CD4-positive, alpha-beta memory T cell (primary cell): Measurements from ENCODE around the gene RAB6A. TPM values are rescaled to one million over a fixed set of nuclear protein-coding genes. Genes with fewer than 3 reads are reported as not detected.
A peak's percentile ranks its signal among the peaks of the same experiment; 100 is the strongest.

Experiments
- CTCF ChIA-PET: fragments of 350-600 bp; sonication (Branson Sonifier 250); formaldehyde crosslinking; loops from one replicate; lab custom pipeline; 2021; ENCODE audit warnings: inconsistent platforms; ENCODE audit not compliant: partially characterized antibody; lab: Charles Lee
- POLR2A ChIA-PET: fragments of 350-600 bp; sonication (Branson Sonifier 250); formaldehyde crosslinking; loops from one replicate; lab custom pipeline; 2021; ENCODE audit not compliant: partially characterized antibody; lab: Charles Lee
- DNase-seq, 5 donors: peaks; one replicate each; pipeline versions ENCODE4 v3.0.0 to v3.0.0-alpha.2; 2020 to 2022; ENCODE audit warnings: mixed read lengths in 1 of 5
- H3K27ac ChIP-seq: one replicate; pipeline ENCODE4 v1.7.0; 2013; ENCODE audit warnings: low read depth, low read length
- H3K27me3 ChIP-seq: 2 replicates; pipeline ENCODE4 v1.7.0; 2013; ENCODE audit warnings: mild to moderate bottlenecking, low read length, moderate library complexity; ENCODE audit not compliant: insufficient read depth
- H3K36me3 ChIP-seq: 2 replicates; pipeline ENCODE4 v1.7.0; 2013; ENCODE audit warnings: mild to moderate bottlenecking, low read length, moderate library complexity; ENCODE audit not compliant: insufficient read depth
- H3K4me1 ChIP-seq: 2 replicates; pipeline ENCODE4 v1.7.0; 2013; ENCODE audit warnings: mild to moderate bottlenecking, low read length, moderate library complexity; ENCODE audit not compliant: insufficient read depth
- H3K4me3 ChIP-seq, 2 donors: one replicate each; pipeline ENCODE4 v1.7.0; 2013; ENCODE audit warnings: low read length in 2 of 2, mild to moderate bottlenecking in 1 of 2
- H3K9me3 ChIP-seq, 2 donors: one replicate each; pipeline ENCODE4 v1.7.0; 2013; ENCODE audit warnings: low read length in 2 of 2, control low read depth in 1 of 2; ENCODE audit not compliant: control insufficient read depth in 1 of 2
- H3K27ac Mint-ChIP-seq, 7 donors: one replicate each; pipeline ENCODE4 v1.8.0; 2020 to 2021; ENCODE audit warnings: mixed read lengths in 7 of 7, mild to moderate bottlenecking in 6 of 7, inconsistent platforms in 3 of 7, moderate library complexity in 3 of 7
- H3K27me3 Mint-ChIP-seq, 2 donors: one replicate each; pipeline ENCODE4 v1.8.0; 2020 to 2021; ENCODE audit warnings: mixed read lengths in 2 of 2
- H3K36me3 Mint-ChIP-seq, 2 donors: one replicate each; pipeline ENCODE4 v1.8.0; 2020 to 2021; ENCODE audit warnings: mixed read lengths in 2 of 2, inconsistent platforms in 1 of 2, mild to moderate bottlenecking in 1 of 2
- H3K4me1 Mint-ChIP-seq, 4 donors: one replicate each; pipeline ENCODE4 v1.8.0; 2020 to 2021; ENCODE audit warnings: mixed read lengths in 4 of 4, mild to moderate bottlenecking in 1 of 4
- H3K4me3 Mint-ChIP-seq, 8 donors: one replicate each; pipeline ENCODE4 v1.8.0; 2020 to 2021; ENCODE audit warnings: mixed read lengths in 8 of 8, mild to moderate bottlenecking in 7 of 8, moderate library complexity in 6 of 8, inconsistent platforms in 3 of 8
- H3K9me3 Mint-ChIP-seq, 8 donors: one replicate each; pipeline ENCODE4 v1.8.0; 2020 to 2021; ENCODE audit warnings: mixed read lengths in 8 of 8, mild to moderate bottlenecking in 5 of 8, inconsistent platforms in 3 of 8, moderate library complexity in 1 of 8
- intact Hi-C: fragments of 100-400 bp; cut with micrococcal nuclease; formaldehyde crosslinking; loops from one replicate; pipeline ENCODE4 v1.15.1; 2023
- polyA plus RNA-seq, 2 donors: library from polyadenylated mRNA; unstranded; fragments of 300-500 nt; fragmentation: Illumina TruSeq; gene quantifications; one replicate each; pipeline ENCODE4 v1.2.3, GENCODE V29; 2021
- total RNA-seq, 2 experiments: library from RNA; stranded (reverse); gene quantifications; one replicate each; pipeline ENCODE4 v1.2.3, GENCODE V29; 2021

Gene RAB6A
- total and polyA plus RNA-seq, 4 experiments from 2014 or later = 102 to 129 (median 120) TPM

DNA sequence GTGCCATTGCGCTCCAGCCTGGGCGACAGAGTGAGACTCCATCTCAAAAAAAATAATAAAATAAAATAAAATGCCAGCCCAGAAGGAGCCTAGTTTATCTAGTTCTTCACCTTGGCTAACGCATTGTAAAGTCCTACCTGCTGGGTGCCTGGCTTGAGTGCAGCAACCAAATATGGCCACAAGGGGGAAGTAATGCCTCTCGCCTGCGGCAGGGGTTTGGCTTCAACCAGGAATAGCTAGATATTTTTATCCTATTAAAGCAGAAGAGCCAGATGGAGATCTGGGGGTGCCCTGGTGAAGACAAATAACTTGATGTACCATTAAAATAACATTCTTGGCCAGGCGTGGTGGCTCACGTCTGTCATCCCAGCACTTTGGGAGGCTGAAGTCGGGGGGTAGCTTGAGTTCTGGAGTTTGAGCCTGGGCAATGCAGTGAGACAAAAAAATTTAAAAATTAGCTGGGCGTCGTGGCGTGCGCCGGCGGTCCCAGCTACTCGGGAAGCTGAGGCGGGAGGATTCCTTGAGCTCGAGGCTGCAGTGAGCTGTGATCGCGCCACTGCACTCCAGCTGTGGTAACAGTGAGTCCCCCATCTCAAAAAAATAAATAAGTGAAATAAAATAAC is 135.1 kb downstream of the RAB6A start:
- Mint-ChIP-seq H3K4me3 (peak overlapping the region in 1 of 8 donors; percentile 24), H3K9me3 (no peaks in the 10 kb centered on the region), H3K36me3 (no peaks in the 10 kb centered on the region), H3K27ac (no peak overlapping the region), H3K27me3 (peaks cover 6 to 13% of the 10 kb centered on the region in 2 donors), H3K4me1 (peaks cover 0 to 4% (median 0%) of the 10 kb centered on the region in 4 donors)
- intact Hi-C loops = loop anchor here (1.0 kb wide), 1 partner anchor 35 kb away; no protein-coding TSS in a partner anchor
- DNase-seq = peak; percentile 60 to 70 (median 66)
- Histone ChIP-seq H3K27ac (no peak overlapping the region), H3K36me3 (no peaks in the 10 kb centered on the region), H3K9me3 (no peaks in the 10 kb centered on the region), H3K4me1 (no peaks in the 10 kb centered on the region), H3K4me3 (no peak overlapping the region), H3K27me3 (no peaks in the 10 kb centered on the region)
- POLR2A ChIA-PET = interaction anchor here (0.7 to 2.5 kb wide), 7 partner anchors 21 to 274 kb away, joined by 3 to 15 read pairs (median 4); partner anchors contain the start of gene FAM168A
- CTCF ChIA-PET = interaction anchor here (0.6 to 11.9 kb wide), 31 partner anchors 8 to 306 kb away, joined by 3 to 320 read pairs (median 4); partner anchors contain the start of gene PLEKHB1

Other genes with a start within 250 kb of the RAB6A start
- 10 to 100 TPM; 21.9 to 22.7 TPM for gene FAM168A, start 163.0 kb downstream of the RAB6A start, total RNA-seq
- 1 to 10 TPM in 1 of 2 donors, under 1 TPM in 1; 0.61 to 3.5 TPM for gene FAM168A, start 163.0 kb downstream of the RAB6A start, polyA plus RNA-seq
- gene PLEKHB1, start 114.5 kb downstream of the RAB6A start, total RNA-seq = 10 to 100 TPM; 53.8 to 63.2 TPM
- gene PLEKHB1, start 114.5 kb downstream of the RAB6A start, polyA plus RNA-seq = 10 to 100 TPM; 78.4 to 79.1 TPM
- 10 to 100 TPM; 24.9 to 28.4 TPM for gene MRPL48, start 26.8 kb upstream of the RAB6A start, total RNA-seq
- gene MRPL48, start 26.8 kb upstream of the RAB6A start, polyA plus RNA-seq = 10 to 100 TPM; 73.7 to 85.1 TPM
- gene COA4, start 115.8 kb upstream of the RAB6A start, total RNA-seq = 10 to 100 TPM; 59.0 to 61.4 TPM
- gene COA4, start 115.8 kb upstream of the RAB6A start, polyA plus RNA-seq = 10 to 100 TPM; 56.8 to 57.4 TPM
- 10 to 100 TPM; 18.8 to 19.1 TPM for gene PAAF1, start 115.9 kb upstream of the RAB6A start, total RNA-seq
- 10 to 100 TPM; 17.5 to 21.8 TPM for gene PAAF1, start 115.9 kb upstream of the RAB6A start, polyA plus RNA-seq
- gene DNAJB13, start 190.0 kb upstream of the RAB6A start, total RNA-seq = under 1 TPM; 0.23 to 0.30 TPM
- gene DNAJB13, start 190.0 kb upstream of the RAB6A start, polyA plus RNA-seq = under 1 TPM in 1 of 2 donors, not detected in 1; 0.53 TPM
- 100 to 1,000 TPM; 325 to 336 TPM for gene UCP2, start 221.8 kb upstream of the RAB6A start, total RNA-seq
- 1,000 to 10,000 TPM in 1 of 2 donors, 100 to 1,000 TPM in 1; 910 to 1,459 TPM for gene UCP2, start 221.8 kb upstream of the RAB6A start, polyA plus RNA-seq
- gene UCP3, start 248.0 kb upstream of the RAB6A start, total RNA-seq = 1 to 10 TPM; 4.8 to 6.3 TPM
- gene UCP3, start 248.0 kb upstream of the RAB6A start, polyA plus RNA-seq = under 1 TPM; 0.54 to 0.66 TPM